HG02798 (cell line): ENCODE results near the gene PLEK.

Source experiments
- ATAC-seq: cut with Tn5 transposase; IDR thresholded peaks from one replicate; pipeline ENCODE4 v1.9.1; 2021; ENCODE audit warnings: mild to moderate bottlenecking; ENCODE audit not compliant: unreplicated experiment, poor library complexity

Gene PLEK

GRCh38 chr2:68413466-68413865, 48.4 kb downstream of the PLEK start:
- ATAC-seq, result no peak

GRCh38 chr2:68414452-68414851, 49.4 kb downstream of the PLEK start:
- ATAC-seq, result no peak

- ATAC-seq, result no peak
Observed at GRCh38 chr2:68414876-68415275, 49.8 kb downstream of the PLEK start.

- ATAC-seq, result no peak
Observed at GRCh38 chr2:68415521-68415920, 50.4 kb downstream of the PLEK start.

GRCh38 chr2:68416081-68416675, 51.1 kb downstream of the PLEK start:
- no peak for ATAC-seq

GRCh38 chr2:68417926-68418325, 52.8 kb downstream of the PLEK start:
- ATAC-seq, result no peak

- no peak for ATAC-seq
Observed at GRCh38 chr2:68418419-68418818, 53.3 kb downstream of the PLEK start.

- ATAC-seq, result peak; percentile 54
Observed at GRCh38 chr2:68418855-68419254, 53.8 kb downstream of the PLEK start.

GRCh38 chr2:68420254-68420910, 55.3 kb downstream of the PLEK start:
- no peak for ATAC-seq

- peak; percentile 78 for ATAC-seq
Observed at GRCh38 chr2:68423966-68424650, 59.0 kb downstream of the PLEK start.

GRCh38 chr2:68425503-68425902, 60.4 kb downstream of the PLEK start:
- ATAC-seq, result no peak

- no peak for ATAC-seq
Observed at GRCh38 chr2:68426446-68426845, 61.4 kb downstream of the PLEK start.

- peak; percentile 51 for ATAC-seq
Observed at GRCh38 chr2:68426848-68427579, 61.9 kb downstream of the PLEK start.

- no peak for ATAC-seq
Observed at GRCh38 chr2:68428126-68428525, 63.0 kb downstream of the PLEK start.

GRCh38 chr2:68428746-68429145, 63.7 kb downstream of the PLEK start:
- ATAC-seq, result no peak

- no peak for ATAC-seq
Observed at GRCh38 chr2:68429311-68429826, 64.3 kb downstream of the PLEK start.

GRCh38 chr2:68431316-68431972, 66.4 kb downstream of the PLEK start:
- no peak for ATAC-seq

GRCh38 chr2:68432696-68433658, 67.9 kb downstream of the PLEK start:
- no peak for ATAC-seq

- no peak for ATAC-seq
Observed at GRCh38 chr2:68434981-68435380, 69.9 kb downstream of the PLEK start.
